Measurements from ENCODE around the gene KIAA0753. TPM values are rescaled to one million over a fixed set of nuclear protein-coding genes. Genes with fewer than 3 reads are reported as not detected.
"Not testable (repeated sequence)": the region's sequence is repeated elsewhere in the genome, so short reads cannot be mapped to it uniquely, and the experiment has no call there.

Gene KIAA0753
- total RNA-seq, 1 experiment from 2014 or later, result 5.7 TPM

- H3K4me3 ChIP-seq, DNase-seq, H3K27me3 ChIP-seq, H3K36me3 ChIP-seq, H3K9me3 ChIP-seq: not testable (repeated sequence)
These were observed 15.3 kb upstream of the KIAA0753 start for GRCh38 chr17:6655732-6656361.

GRCh38 chr17:6654841-6655731, 14.6 kb upstream of the KIAA0753 start:
- Histone ChIP-seq H3K9me3 (no peaks in the 10 kb centered on the region), H3K36me3 (no peaks in the 10 kb centered on the region), H3K27me3 (no peaks in the 10 kb centered on the region), H3K4me3 (no peak overlapping the region)
- DNase-seq, result no peak

GRCh38 chr17:6651919-6652452, 11.5 kb upstream of the KIAA0753 start:
- H3K9me3 ChIP-seq, result no peaks in the 10 kb centered on the region
- DNase-seq, result peak; percentile 50
- H3K27me3 ChIP-seq, result no peaks in the 10 kb centered on the region

GRCh38 chr17:6651354-6651918, 10.9 kb upstream of the KIAA0753 start, which contains the start of the genes C17orf100 and MED31:
Gene C17orf100 (plus strand): TSS chr17:6651762. CDS start chr17:6651914, 152 bp downstream.
Gene MED31 (minus strand): TSS chr17:6651605. CDS start chr17:6651528, 77 bp downstream.
- Histone ChIP-seq H3K27me3 (no peaks in the 10 kb centered on the region), H3K4me3 (peak within 1 kb of the TSS; percentile 90), H3K9me3 (no peaks in the 10 kb centered on the region), H3K36me3 (no peaks in the 10 kb centered on the region; the same call in 1 of the 2 replicates)
- DNase-seq, result peak; percentile 85

More at GRCh38 chr17:6651919-6652452, 11.5 kb upstream of the KIAA0753 start:
- peak overlapping the region; percentile 90 for H3K4me3 ChIP-seq
- no peaks in the 10 kb centered on the region; the same call in 1 of the 2 replicates for H3K36me3 ChIP-seq

GRCh38 chr17:6648181-6648580, 7.7 kb upstream of the KIAA0753 start:
- DNase-seq, result no peak
- Histone ChIP-seq H3K27me3 (no peaks in the 10 kb centered on the region), H3K36me3 (peaks cover 16% of the 10 kb centered on the region), H3K4me3 (no peak overlapping the region), H3K9me3 (no peaks in the 10 kb centered on the region)

- no peak overlapping the region for H3K4me3 ChIP-seq
- no peaks in the 10 kb centered on the region for H3K27me3 ChIP-seq
- peak; percentile 79 for DNase-seq
- no peaks in the 10 kb centered on the region for H3K9me3 ChIP-seq
- peaks cover 22% of the 10 kb centered on the region for H3K36me3 ChIP-seq
These were observed 3.1 kb upstream of the KIAA0753 start for GRCh38 chr17:6643451-6644125.

GRCh38 chr17:6642592-6642991, 2.1 kb upstream of the KIAA0753 start:
- DNase-seq, result no peak
- H3K27me3 ChIP-seq, result no peaks in the 10 kb centered on the region
- H3K9me3 ChIP-seq, result no peaks in the 10 kb centered on the region
- H3K36me3 ChIP-seq, result peaks cover 22% of the 10 kb centered on the region
- no peak overlapping the region for H3K4me3 ChIP-seq

- DNase-seq, result no peak
- peaks cover 22% of the 10 kb centered on the region for H3K36me3 ChIP-seq
- no peaks in the 10 kb centered on the region for H3K27me3 ChIP-seq
- peak overlapping the region; percentile 63 for H3K4me3 ChIP-seq
- no peaks in the 10 kb centered on the region for H3K9me3 ChIP-seq
These were observed 844 bp upstream of the KIAA0753 start for GRCh38 chr17:6641247-6641863.

- Histone ChIP-seq H3K36me3 (peaks cover 21% of the 10 kb centered on the region), H3K4me3 (peak overlapping the region; percentile 63), H3K27me3 (no peaks in the 10 kb centered on the region), H3K9me3 (no peaks in the 10 kb centered on the region)
- peak; percentile 25 for DNase-seq
These were observed 650 bp downstream of the KIAA0753 start for GRCh38 chr17:6639586-6640535.

- no peaks in the 10 kb centered on the region for H3K27me3 ChIP-seq
- peaks cover 20% of the 10 kb centered on the region for H3K36me3 ChIP-seq
- peak overlapping the region; percentile 63 for H3K4me3 ChIP-seq
- H3K9me3 ChIP-seq, result no peaks in the 10 kb centered on the region
- no peak for DNase-seq
These were observed 1.4 kb downstream of the KIAA0753 start for GRCh38 chr17:6639014-6639585.

- no peaks in the 10 kb centered on the region for H3K9me3 ChIP-seq
- no peak for DNase-seq
- no peaks in the 10 kb centered on the region for H3K27me3 ChIP-seq
- H3K4me3 ChIP-seq, result no peak overlapping the region
- peaks cover 21% of the 10 kb centered on the region for H3K36me3 ChIP-seq
These were observed 2.2 kb downstream of the KIAA0753 start for GRCh38 chr17:6638046-6638908.

GRCh38 chr17:6637458-6637840, 3.1 kb downstream of the KIAA0753 start:
- no peaks in the 10 kb centered on the region for H3K27me3 ChIP-seq
- DNase-seq, result no peak
- H3K9me3 ChIP-seq, result no peaks in the 10 kb centered on the region
- peaks cover 27% of the 10 kb centered on the region for H3K36me3 ChIP-seq
- no peak overlapping the region for H3K4me3 ChIP-seq

- Histone ChIP-seq H3K9me3 (no peaks in the 10 kb centered on the region), H3K27me3 (no peaks in the 10 kb centered on the region), H3K36me3 (peaks cover 27% of the 10 kb centered on the region), H3K4me3 (no peak overlapping the region)
- DNase-seq, result no peak
These were observed 3.7 kb downstream of the KIAA0753 start for GRCh38 chr17:6636616-6637457.
